Upper lobe of left lung (tissue), 4 donors: Measurements from ENCODE around the gene MYO15A.

Experiments used
- CTCF ChIP-seq, 6 experiments: fragments of 450-650 bp in 4 of 6; fragments of 200-600 bp in 2 of 6; sonication (generic) in 2 of 6; IDR thresholded peaks; one replicate each; pipeline ENCODE4 v1.5.1; 2016 to 2019; ENCODE audit warnings: antibody characterized with exemption in 6 of 6
- EP300 ChIP-seq, 4 donors: sonication (generic); formaldehyde crosslinking; IDR thresholded peaks; one replicate each; pipeline ENCODE4 v1.5.1; 2017; ENCODE audit warnings: antibody characterized with exemption in 4 of 4, control low read depth in 2 of 4
- POLR2AphosphoS5 ChIP-seq, 2 donors: sonication (generic); formaldehyde crosslinking; IDR thresholded peaks; one replicate each; pipeline ENCODE4 v1.5.1; 2017; ENCODE audit warnings: antibody characterized with exemption in 2 of 2

DNA sequence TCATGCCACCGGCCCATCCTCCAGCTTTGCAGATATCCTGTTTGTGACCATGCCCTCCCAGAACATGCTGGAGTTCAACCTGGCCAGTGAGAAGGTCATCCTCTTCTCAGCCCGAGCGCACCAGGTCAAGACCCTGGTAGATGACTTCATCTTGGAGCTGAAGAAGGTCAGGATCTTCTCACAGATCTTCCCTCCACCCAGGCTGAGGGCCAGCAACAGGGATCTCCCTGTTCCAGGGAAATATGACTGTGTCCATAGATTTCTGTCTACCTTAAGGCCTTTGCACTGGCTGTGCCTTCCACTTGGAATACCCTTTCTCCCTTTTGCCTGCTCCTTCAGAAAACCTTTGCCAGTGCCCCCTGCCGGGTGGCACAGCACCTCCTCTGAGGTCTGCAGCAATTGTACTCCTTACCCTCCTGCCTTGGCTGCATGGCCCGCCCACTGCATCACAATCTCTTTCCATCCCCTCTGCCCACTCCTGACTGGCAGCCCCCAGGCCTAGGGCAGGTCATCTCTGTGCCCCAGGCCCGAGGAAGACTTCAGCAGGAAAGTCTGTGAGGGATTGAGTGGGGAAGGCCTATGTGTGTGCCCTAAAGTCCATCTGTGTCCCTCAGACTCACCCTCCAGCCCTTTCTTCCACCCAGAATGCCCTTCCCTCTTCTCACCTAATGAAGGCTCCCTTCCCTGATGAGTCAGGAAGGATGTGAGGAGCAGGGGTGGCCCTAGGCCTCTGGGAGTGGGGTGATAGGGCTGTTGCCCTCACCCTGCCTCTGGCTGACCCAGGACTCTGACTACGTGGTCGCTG lies 47.8 kb downstream of the MYO15A start:
- TF ChIP-seq CTCF (IDR thresholded peaks at IDR 0.05): no peak
- no peak for TF ChIP-seq EP300 (IDR thresholded peaks at IDR 0.05)
- TF ChIP-seq POLR2AphosphoS5 (IDR thresholded peaks at IDR 0.05): no peak
